Prostate gland (tissue), 2 donors: ENCODE results near the gene MPDU1. TPM values are rescaled to one million over a fixed set of nuclear protein-coding genes. Genes with fewer than 3 reads are reported as not detected.
"Not testable (repeated sequence)": the region's sequence is repeated elsewhere in the genome, so short reads cannot be mapped to it uniquely, and the experiment has no call there.

Experiments used
- DNase-seq: peaks from one replicate; pipeline ENCODE4 v3.0.0-alpha.2; 2019; ENCODE audit warnings: low spot score
- H3K27ac ChIP-seq, 2 donors: fragments of 200-600 bp; sonication (generic); 2 replicates each; pipeline ENCODE4 v1.5.1; 2017 to 2019
- H3K27me3 ChIP-seq: fragments of 200-600 bp; sonication (generic); replicated peaks from 2 replicates; pipeline ENCODE4 v1.5.1; 2019; ENCODE audit not compliant: insufficient read depth
- H3K36me3 ChIP-seq, 2 donors: fragments of 200-600 bp; sonication (generic); 1 replicate in 1 of 2; 2 replicates in 1 of 2; pipeline versions ENCODE4 v1.5.1 to v1.8.1; 2017 to 2019
- H3K4me1 ChIP-seq: fragments of 200-600 bp; sonication (generic); replicated peaks from 2 replicates; pipeline ENCODE4 v1.5.1; 2019
- H3K4me3 ChIP-seq, 2 donors: fragments of 200-600 bp; sonication (generic); 2 replicates each; pipeline ENCODE4 v1.5.1; 2017 to 2019
- H3K9me3 ChIP-seq: fragments of 200-600 bp; sonication (generic); 2 replicates; pipeline ENCODE4 v1.5.1; 2017
- CTCF ChIP-seq, 4 experiments: fragments of 200-600 bp in 2 of 4; fragments of 450-650 bp in 2 of 4; sonication (generic) in 2 of 4; IDR thresholded peaks; 1 replicate in 3 of 4; 2 replicates in 1 of 4; pipeline ENCODE4 v1.5.1; 2016 to 2019; ENCODE audit warnings: antibody characterized with exemption in 4 of 4, mild to moderate bottlenecking in 2 of 4, moderate library complexity in 2 of 4
- POLR2A ChIP-seq: fragments of 450-650 bp; IDR thresholded peaks from one replicate; pipeline ENCODE4 v1.6.1; 2016; ENCODE audit warnings: antibody characterized with exemption, mild to moderate bottlenecking
- POLR2AphosphoS5 ChIP-seq: sonication (generic); formaldehyde crosslinking; IDR thresholded peaks from one replicate; pipeline ENCODE4 v1.6.1; 2017; ENCODE audit warnings: antibody characterized with exemption
- WGBS: methylation state at CpG from one replicate; pipeline ENCODE4 v1.1.5; 2018; 5-methylcytosine and 5-hydroxymethylcytosine counted together
- intact Hi-C: fragments of 100-400 bp; cut with DNase I; formaldehyde crosslinking; loops from one replicate; pipeline ENCODE4 v1.14.2; 2022
- total RNA-seq, 2 donors: library from RNA; depleted of rRNA; stranded (reverse); fragments of >200 nt; gene quantifications; one replicate each; pipeline ENCODE4 v1.1.0, GENCODE V29; 2016

MPDU1 gene
- total RNA-seq, 2 donors from 2014 or later: 101 to 239 TPM

- H3K27ac ChIP-seq: no peak overlapping the region
- no peaks in the 10 kb centered on the region for H3K9me3 ChIP-seq
- H3K4me3 ChIP-seq: no peak overlapping the region
- H3K4me1 ChIP-seq: peaks cover 7% of the 10 kb centered on the region
- DNase-seq: no peak
- WGBS: 68% methylated on average over 4 of the region's 4 CpGs
- TF ChIP-seq POLR2A (no peak), CTCF (IDR thresholded peaks at IDR 0.05) (no peak), POLR2AphosphoS5 (no peak)
- intact Hi-C loops: no loop called here
- no peaks in the 10 kb centered on the region for H3K27me3 ChIP-seq
- H3K36me3 ChIP-seq: peaks cover 12 to 24% of the 10 kb centered on the region in 2 donors
These were observed 7.1 kb downstream of the MPDU1 start for GRCh38 chr17:7590743-7591142.

DNA sequence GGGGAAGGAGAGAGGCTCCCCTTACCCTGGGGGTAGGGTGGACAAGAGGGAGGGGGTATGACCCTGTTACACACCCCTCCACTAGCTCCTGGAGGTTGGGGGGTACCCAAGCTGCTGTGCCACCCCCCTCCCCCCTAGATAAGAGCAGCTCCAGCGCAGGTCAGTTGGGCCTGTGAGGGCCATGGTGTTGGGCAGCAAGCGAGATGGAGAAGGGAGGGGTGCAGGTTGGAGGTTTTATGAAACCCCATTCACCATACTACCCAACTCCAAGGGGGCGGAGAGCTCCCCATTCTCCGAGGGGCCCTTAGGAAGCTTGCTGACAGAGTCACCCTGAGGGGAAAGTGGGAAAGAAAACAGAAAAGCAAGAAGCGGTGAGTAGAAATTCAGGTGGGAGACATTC is 7.9 kb downstream of the MPDU1 start:
- 85% methylated on average over 5 of the region's 5 CpGs for WGBS
- H3K4me3 ChIP-seq: no peak overlapping the region
- no peaks in the 10 kb centered on the region for H3K27me3 ChIP-seq
- peaks cover 16 to 24% of the 10 kb centered on the region in 2 donors for H3K36me3 ChIP-seq
- H3K4me1 ChIP-seq: peaks cover 7% of the 10 kb centered on the region
- DNase-seq: no peak
- H3K9me3 ChIP-seq: no peaks in the 10 kb centered on the region
- no peak overlapping the region for H3K27ac ChIP-seq
- TF ChIP-seq CTCF (IDR thresholded peaks at IDR 0.05) (no peak), POLR2A (no peak), POLR2AphosphoS5 (no peak)
- intact Hi-C loops: no loop called here

DNA sequence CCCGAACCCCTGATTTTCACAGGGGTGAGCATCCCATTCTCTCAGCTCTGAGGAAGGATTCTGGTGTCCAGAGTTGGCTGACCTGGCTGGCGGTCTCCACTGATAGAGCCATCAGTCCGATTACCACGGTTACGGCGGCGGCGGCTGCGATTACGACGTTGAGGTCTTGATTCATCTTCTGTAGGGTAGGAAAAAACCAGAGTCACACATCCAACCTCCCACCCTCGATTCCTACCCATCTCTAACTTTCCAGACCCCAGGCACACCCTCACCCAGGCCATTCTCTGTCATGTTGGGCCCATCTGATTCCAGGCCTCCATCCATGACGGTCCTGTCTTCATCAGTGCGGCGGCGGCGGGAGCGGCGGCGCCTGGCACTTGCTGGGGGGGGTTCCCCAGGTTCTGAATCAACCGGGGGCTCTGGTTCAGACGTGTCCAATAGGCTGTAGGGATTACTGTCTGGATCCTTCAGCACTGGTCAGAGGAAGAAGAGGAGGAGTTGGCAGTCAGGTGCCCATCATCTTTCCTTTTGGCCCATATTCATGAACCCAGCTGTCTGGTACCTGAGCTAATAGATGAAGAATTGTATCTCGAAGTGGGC is 8.9 kb downstream of the MPDU1 start:
- no peaks in the 10 kb centered on the region for H3K9me3 ChIP-seq
- H3K36me3 ChIP-seq: peaks cover 16 to 24% of the 10 kb centered on the region in 2 donors
- no peak for TF ChIP-seq POLR2AphosphoS5
- no peak for TF ChIP-seq CTCF (IDR thresholded peaks at IDR 0.05)
- TF ChIP-seq POLR2A: no peak
- H3K4me3 ChIP-seq: no peak overlapping the region
- no peak overlapping the region for H3K27ac ChIP-seq
- DNase-seq: no peak
- intact Hi-C loops: no loop called here
- peaks cover 7% of the 10 kb centered on the region for H3K4me1 ChIP-seq
- WGBS: 93% methylated on average over 23 of the region's 23 CpGs
- H3K27me3 ChIP-seq: no peaks in the 10 kb centered on the region

DNA sequence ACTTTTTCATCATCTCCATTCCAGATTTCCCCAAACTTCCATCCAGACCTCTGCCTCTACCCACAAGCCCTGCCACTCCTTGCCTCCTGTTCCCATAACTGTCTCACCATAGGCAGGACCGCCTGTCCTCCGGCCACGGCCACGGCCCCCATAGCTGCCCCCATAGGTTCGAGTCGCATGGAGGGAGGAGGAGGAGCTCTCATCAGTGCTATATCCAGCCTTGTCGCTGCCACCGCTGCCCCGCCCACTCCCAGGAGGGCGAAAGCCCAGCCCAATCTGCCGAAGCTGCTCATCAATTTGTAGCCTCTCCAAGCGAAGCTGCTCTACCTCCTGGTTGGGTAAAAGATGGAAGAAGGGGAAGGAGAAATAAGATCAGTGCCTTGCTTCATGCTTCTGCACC is 9.6 kb downstream of the MPDU1 start:
- DNase-seq: no peak
- intact Hi-C loops: no loop called here
- Histone ChIP-seq H3K4me1 (peaks cover 5% of the 10 kb centered on the region), H3K27ac (no peak overlapping the region), H3K9me3 (no peaks in the 10 kb centered on the region), H3K4me3 (no peak overlapping the region), H3K27me3 (no peaks in the 10 kb centered on the region), H3K36me3 (peaks cover 16 to 24% of the 10 kb centered on the region in 2 donors)
- no peak for TF ChIP-seq CTCF (IDR thresholded peaks at IDR 0.05)
- TF ChIP-seq POLR2AphosphoS5: no peak
- TF ChIP-seq POLR2A: no peak
- 82% methylated on average over 12 of the region's 12 CpGs for WGBS

DNA sequence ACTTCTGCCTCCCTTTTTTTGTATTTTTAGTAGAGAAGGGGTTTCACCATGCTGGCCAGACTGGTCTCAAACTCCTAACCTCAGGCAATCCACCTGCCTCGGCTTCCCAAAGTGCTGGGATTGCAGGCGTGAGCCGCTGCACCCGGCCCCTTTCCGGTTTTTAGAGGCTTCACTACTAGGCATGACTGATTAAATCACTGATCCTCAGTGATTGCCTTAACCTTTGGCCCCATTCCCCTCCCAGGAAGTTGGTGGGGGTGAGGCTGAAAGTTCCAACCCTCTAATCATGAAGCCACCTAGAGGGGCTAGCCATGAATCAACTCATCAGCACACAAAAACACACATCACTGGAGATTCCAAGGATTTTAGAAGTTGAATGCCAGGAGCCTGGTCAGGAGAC is 13.9 kb downstream of the MPDU1 start:
- 65% methylated on average over 5 of the region's 5 CpGs for WGBS
- H3K27me3 ChIP-seq, intact Hi-C loops, H3K27ac ChIP-seq, H3K4me1 ChIP-seq, DNase-seq, H3K4me3 ChIP-seq, H3K9me3 ChIP-seq: not testable (repeated sequence)
- H3K36me3 ChIP-seq: peaks cover 16 to 46% of the 10 kb centered on the region in 2 donors
